Skeletal muscle cell (primary cell): ENCODE measurements around the gene TMEM184A.

ENCODE experiments used
- DNase-seq: peaks from one replicate; pipeline ENCODE4 v3.0.0-alpha.2; 2010; ENCODE audit warnings: low read depth
- H3K4me3 ChIP-seq: 2 replicates; pipeline ENCODE4 v1.5.1; 2011; ENCODE audit warnings: low read depth, mild to moderate bottlenecking, control low read depth, low read length, moderate library complexity

The TMEM184A gene

GRCh38 chr7:1569833-1570632, 14.0 kb upstream of the TMEM184A start, which contains the start of gene PSMG3:
Gene PSMG3 (minus strand): TSS chr7:1570032. CDS start chr7:1569339, 693 bp downstream.
- peak within 1 kb of the TSS; percentile 91 for H3K4me3 ChIP-seq

GRCh38 chr7:1569440-1569832, 13.4 kb upstream of the TMEM184A start:
- no peak for DNase-seq
- peak overlapping the region; percentile 91 for H3K4me3 ChIP-seq

More at GRCh38 chr7:1569833-1570632, 14.0 kb upstream of the TMEM184A start, which contains the start of gene PSMG3:
- DNase-seq: peak; percentile 71

- no peak for DNase-seq
- H3K4me3 ChIP-seq: peak overlapping the region; percentile 91
Measured at GRCh38 chr7:1569016-1569415, 13.0 kb upstream of the TMEM184A start.

- peak; percentile 80 for DNase-seq
- no peak overlapping the region for H3K4me3 ChIP-seq
Measured at GRCh38 chr7:1567896-1568510, 12.0 kb upstream of the TMEM184A start.

- DNase-seq: peak; percentile 84
- no peak overlapping the region for H3K4me3 ChIP-seq
Measured at GRCh38 chr7:1567049-1567771, 11.2 kb upstream of the TMEM184A start.

GRCh38 chr7:1566687-1567048, 10.7 kb upstream of the TMEM184A start:
- H3K4me3 ChIP-seq: no peak overlapping the region
- no peak for DNase-seq

- no peak overlapping the region for H3K4me3 ChIP-seq
- DNase-seq: no peak
Measured at GRCh38 chr7:1564603-1565022, 8.6 kb upstream of the TMEM184A start.

GRCh38 chr7:1563981-1564602, 8.1 kb upstream of the TMEM184A start:
- no peak for DNase-seq
- H3K4me3 ChIP-seq: no peak overlapping the region

- DNase-seq: peak; percentile 52
Measured at GRCh38 chr7:1562597-1563051, 6.6 kb upstream of the TMEM184A start.

GRCh38 chr7:1562116-1562515, 6.1 kb upstream of the TMEM184A start:
- no peak overlapping the region for H3K4me3 ChIP-seq
- no peak for DNase-seq

More at GRCh38 chr7:1562597-1563051, 6.6 kb upstream of the TMEM184A start:
- H3K4me3 ChIP-seq: no peak overlapping the region

GRCh38 chr7:1561036-1561940, 5.3 kb upstream of the TMEM184A start:
- H3K4me3 ChIP-seq: no peak overlapping the region
- no peak for DNase-seq

GRCh38 chr7:1560620-1561031, 4.6 kb upstream of the TMEM184A start:
- no peak for DNase-seq
- no peak overlapping the region for H3K4me3 ChIP-seq

GRCh38 chr7:1559626-1560590, 3.9 kb upstream of the TMEM184A start:
- H3K4me3 ChIP-seq: no peak overlapping the region
- DNase-seq: no peak

GRCh38 chr7:1558841-1559625, 3.0 kb upstream of the TMEM184A start:
- H3K4me3 ChIP-seq: no peak overlapping the region
- no peak for DNase-seq

- no peak for DNase-seq
- no peak overlapping the region for H3K4me3 ChIP-seq
Measured at GRCh38 chr7:1558181-1558811, 2.3 kb upstream of the TMEM184A start.

- no peak overlapping the region for H3K4me3 ChIP-seq
- DNase-seq: no peak
Measured at GRCh38 chr7:1557771-1558170, 1.8 kb upstream of the TMEM184A start.
